ENCODE data around the gene PET117. TPM values are rescaled to one million over a fixed set of nuclear protein-coding genes. Genes with fewer than 3 reads are reported as not detected.
A peak's percentile ranks its signal among the peaks of the same experiment; 100 is the strongest.

Gene PET117
- polyA plus RNA-seq, 1 donor (not counting 4 experiments of a cell fraction or from before 2014, with no cell fraction given): 11.8 TPM

DNA sequence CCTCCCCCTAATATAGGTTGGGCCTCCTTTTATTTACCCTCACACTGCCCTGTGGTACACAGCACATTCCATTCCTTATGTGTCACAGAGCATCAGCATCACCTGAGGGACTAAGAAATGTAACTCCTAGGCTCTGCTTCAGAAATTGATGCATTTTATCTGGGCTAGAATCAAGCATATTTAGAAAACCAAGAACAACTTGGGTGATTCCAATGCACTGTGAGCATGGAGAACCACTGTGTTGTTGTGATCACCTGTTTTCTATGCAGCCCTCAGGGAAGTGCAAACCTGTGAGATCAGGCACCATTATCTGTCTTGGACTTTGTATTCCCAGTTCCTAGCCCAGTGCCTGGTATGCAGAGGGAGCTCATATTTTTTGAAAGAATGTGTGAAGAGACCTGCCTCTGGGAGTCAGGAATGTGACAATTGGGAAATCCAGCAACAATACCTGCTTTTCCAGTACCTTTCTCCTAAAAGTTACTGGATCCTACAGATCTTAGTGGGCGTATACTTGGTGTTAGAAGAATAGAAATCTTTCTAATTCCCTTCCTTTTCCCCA lies 7.0 kb downstream of the PET117 start:
- Histone ChIP-seq H3K27me3 (ENCODE audit: control insufficient read depth, extremely low read depth, insufficient read depth, low read length) (no peaks in the 10 kb centered on the region), H3K27ac (ENCODE audit: control insufficient read depth, insufficient read depth, low read length) (peak overlapping the region; percentile 56), H3K79me2 (ENCODE audit: control insufficient read depth, insufficient read depth, low read length) (peaks cover 9% of the 10 kb centered on the region), H3K9me1 (ENCODE audit: control insufficient read depth, extremely low read depth, insufficient read depth, low read length) (peaks cover 2% of the 10 kb centered on the region), H3K36me3 (ENCODE audit: control insufficient read depth in 2 of 2, extremely low read depth in 1 of 2, insufficient read depth in 2 of 2, low read length in 2 of 2) (peaks cover 0 to 7% of the 10 kb centered on the region in 2 experiments), H2AFZ (ENCODE audit: control insufficient read depth, low read length) (peak overlapping the region; percentile 8), H3K4me2 (ENCODE audit: control insufficient read depth, extremely low read depth, insufficient read depth, low read depth, low read length) (peak overlapping the region; percentile 63), H3K9me3 (ENCODE audit: control insufficient read depth, low read depth, low read length) (no peaks in the 10 kb centered on the region), H3K4me1 (ENCODE audit: control insufficient read depth, extremely low read depth, insufficient read depth, low read length) (peaks cover 18% of the 10 kb centered on the region), H3K4me3 (ENCODE audit: control insufficient read depth in 2 of 3, extremely low read depth in 1 of 3, insufficient read depth in 2 of 3, low read depth in 1 of 3, low read length in 3 of 3) (no peak overlapping the region), H3K9ac (ENCODE audit: control insufficient read depth, extremely low read depth, insufficient read depth, low read length) (no peak overlapping the region), H4K20me1 (ENCODE audit: control insufficient read depth, extremely low read depth, insufficient read depth, low read length) (no peaks in the 10 kb centered on the region)
- TF ChIP-seq, protein P1, sequence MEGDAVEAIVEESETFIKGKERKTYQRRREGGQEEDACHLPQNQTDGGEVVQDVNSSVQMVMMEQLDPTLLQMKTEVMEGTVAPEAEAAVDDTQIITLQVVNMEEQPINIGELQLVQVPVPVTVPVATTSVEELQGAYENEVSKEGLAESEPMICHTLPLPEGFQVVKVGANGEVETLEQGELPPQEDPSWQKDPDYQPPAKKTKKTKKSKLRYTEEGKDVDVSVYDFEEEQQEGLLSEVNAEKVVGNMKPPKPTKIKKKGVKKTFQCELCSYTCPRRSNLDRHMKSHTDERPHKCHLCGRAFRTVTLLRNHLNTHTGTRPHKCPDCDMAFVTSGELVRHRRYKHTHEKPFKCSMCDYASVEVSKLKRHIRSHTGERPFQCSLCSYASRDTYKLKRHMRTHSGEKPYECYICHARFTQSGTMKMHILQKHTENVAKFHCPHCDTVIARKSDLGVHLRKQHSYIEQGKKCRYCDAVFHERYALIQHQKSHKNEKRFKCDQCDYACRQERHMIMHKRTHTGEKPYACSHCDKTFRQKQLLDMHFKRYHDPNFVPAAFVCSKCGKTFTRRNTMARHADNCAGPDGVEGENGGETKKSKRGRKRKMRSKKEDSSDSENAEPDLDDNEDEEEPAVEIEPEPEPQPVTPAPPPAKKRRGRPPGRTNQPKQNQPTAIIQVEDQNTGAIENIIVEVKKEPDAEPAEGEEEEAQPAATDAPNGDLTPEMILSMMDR (optimal IDR thresholded peaks at IDR 0.05 in 1 of 3, IDR thresholded peaks at IDR 0.05 in 1 of 3, conservative IDR thresholded peaks at IDR 0.05 in 1 of 3; ENCODE audit: extremely low read depth in 1 of 3, insufficient read depth in 2 of 3, low read length in 3 of 3): no peak
- TF ChIP-seq EZH2 (IDR thresholded peaks at IDR 0.05; ENCODE audit: low read length): no peak
- dilution Hi-C loops (cut with MboI; ENCODE audit: extremely low pct_ligation_motif_present, low sequenced_read_pairs): no loop called here
- DNase-seq (ENCODE audit: low read depth, low spot score): no peak
- FAIRE-seq: peak; percentile 69

DNA sequence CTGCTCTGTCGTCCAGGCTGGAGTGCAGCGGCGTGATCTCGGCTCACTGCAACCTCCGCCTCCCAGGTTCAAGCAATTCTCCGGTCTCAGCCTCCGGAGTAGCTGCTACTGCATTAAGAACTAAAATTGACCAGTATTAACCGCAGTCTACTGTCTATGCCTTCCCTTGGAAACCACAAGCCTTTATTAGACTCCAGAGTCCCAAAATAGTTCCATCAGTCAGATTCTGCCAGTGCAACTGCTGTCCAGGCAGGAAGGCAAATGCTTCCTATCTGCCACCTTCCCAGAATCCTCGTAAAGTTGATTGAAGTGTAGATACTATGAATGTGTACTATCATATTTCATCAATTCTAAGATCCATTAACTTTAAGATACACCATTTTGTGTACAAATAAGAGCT lies 16.7 kb downstream of the PET117 start:
- TF ChIP-seq, protein P1 (optimal IDR thresholded peaks at IDR 0.05 in 1 of 3, IDR thresholded peaks at IDR 0.05 in 1 of 3, conservative IDR thresholded peaks at IDR 0.05 in 1 of 3; ENCODE audit: extremely low read depth in 1 of 3, insufficient read depth in 2 of 3, low read length in 3 of 3): no peak
- no peak for TF ChIP-seq EZH2 (IDR thresholded peaks at IDR 0.05; ENCODE audit: low read length)
- H3K9me1 ChIP-seq (ENCODE audit: control insufficient read depth, extremely low read depth, insufficient read depth, low read length): no peaks in the 10 kb centered on the region
- no peaks in the 10 kb centered on the region for H4K20me1 ChIP-seq (ENCODE audit: control insufficient read depth, extremely low read depth, insufficient read depth, low read length)
- no peaks in the 10 kb centered on the region for H3K4me1 ChIP-seq (ENCODE audit: control insufficient read depth, extremely low read depth, insufficient read depth, low read length)
- no peak overlapping the region for H3K4me3 ChIP-seq (ENCODE audit: control insufficient read depth in 2 of 3, extremely low read depth in 1 of 3, insufficient read depth in 2 of 3, low read depth in 1 of 3, low read length in 3 of 3)
- peaks cover 0 to 12% of the 10 kb centered on the region in 2 experiments for H3K36me3 ChIP-seq (ENCODE audit: control insufficient read depth in 2 of 2, extremely low read depth in 1 of 2, insufficient read depth in 2 of 2, low read length in 2 of 2)
- no peaks in the 10 kb centered on the region for H3K79me2 ChIP-seq (ENCODE audit: control insufficient read depth, insufficient read depth, low read length)
- DNase-seq (ENCODE audit: low read depth, low spot score) (no peak), FAIRE-seq (no peak)
- no peak overlapping the region for H3K27ac ChIP-seq (ENCODE audit: control insufficient read depth, insufficient read depth, low read length)
- H3K9ac ChIP-seq (ENCODE audit: control insufficient read depth, extremely low read depth, insufficient read depth, low read length): no peak overlapping the region
- H3K27me3 ChIP-seq (ENCODE audit: control insufficient read depth, extremely low read depth, insufficient read depth, low read length): no peaks in the 10 kb centered on the region
- dilution Hi-C loops (cut with MboI; ENCODE audit: extremely low pct_ligation_motif_present, low sequenced_read_pairs): no loop called here
- H3K9me3 ChIP-seq (ENCODE audit: control insufficient read depth, low read depth, low read length): no peaks in the 10 kb centered on the region
- H3K4me2 ChIP-seq (ENCODE audit: control insufficient read depth, extremely low read depth, insufficient read depth, low read depth, low read length): no peak overlapping the region
- H2AFZ ChIP-seq (ENCODE audit: control insufficient read depth, low read length): no peak overlapping the region

Data from keratinocyte (primary cell).